Erythroblast (primary cell): ENCODE measurements around the gene MIS18BP1.

Experiments used
- GATA1 ChIP-seq: IDR thresholded peaks from 2 replicates; pipeline ENCODE4 v1.6.1; 2011; ENCODE audit warnings: low read depth, mild to moderate bottlenecking, control low read depth, low read length, moderate library complexity
- POLR2A ChIP-seq: IDR thresholded peaks from 2 replicates; pipeline ENCODE4 v1.6.1; 2011; ENCODE audit warnings: mild to moderate bottlenecking, low read length

DNA sequence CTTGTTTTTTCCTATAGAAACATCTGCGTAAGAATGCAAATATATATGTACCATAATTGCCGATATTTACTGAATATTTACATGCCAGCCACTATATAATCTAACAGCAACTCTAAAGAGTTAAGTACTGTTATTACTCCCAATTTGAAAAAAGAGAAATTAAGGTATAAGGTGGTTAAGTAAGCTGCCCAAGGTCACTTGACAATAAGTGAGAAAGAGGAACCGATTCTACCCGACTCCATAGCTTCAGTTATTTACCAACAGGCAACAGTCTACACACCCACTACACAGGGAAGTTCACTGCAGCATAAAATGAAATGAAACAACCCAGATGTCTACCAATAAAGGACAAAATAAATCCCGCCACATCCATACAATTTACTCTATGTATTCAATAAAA is 1.1 kb downstream of the MIS18BP1 start:
- no peak for TF ChIP-seq POLR2A
- no peak for TF ChIP-seq GATA1
